Measurements from ENCODE around the gene COMMD2.

Gene COMMD2

DNA sequence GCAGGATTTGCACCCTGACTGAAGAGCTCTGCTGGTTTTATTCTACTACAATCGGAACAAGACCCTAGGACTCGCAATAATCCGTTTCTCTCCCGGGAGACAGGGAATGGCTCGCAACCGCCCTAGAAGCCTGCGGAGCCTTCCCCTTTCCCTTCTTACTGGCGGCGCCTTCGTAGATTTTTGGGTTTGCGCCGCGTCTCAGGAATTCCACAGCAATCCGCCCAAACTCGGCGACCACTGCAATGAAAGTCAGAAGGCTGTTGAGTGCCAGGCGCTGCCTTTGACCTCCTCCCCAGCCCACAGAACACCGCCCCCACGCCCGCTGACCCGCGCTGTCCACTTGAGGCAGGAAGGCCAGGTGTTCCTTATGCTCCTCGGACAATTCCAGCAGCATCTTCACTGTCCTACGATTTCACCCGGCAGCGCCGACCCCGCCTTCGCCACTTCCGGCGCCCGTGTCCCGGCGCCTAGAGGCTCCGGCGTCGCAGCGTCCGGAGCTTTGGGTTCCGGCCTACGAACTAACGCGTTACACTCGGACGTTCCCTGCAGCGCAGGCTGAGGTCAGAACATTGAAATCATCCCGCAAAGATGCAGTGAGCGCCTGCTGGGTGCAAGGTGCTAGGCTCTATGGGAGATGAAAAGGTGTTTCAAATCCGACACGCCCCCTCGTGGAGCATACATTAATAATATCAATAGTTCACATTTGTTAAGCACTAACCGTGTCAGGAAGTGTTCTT, at the start of gene COMMD2:
Gene COMMD2, minus strand, starts transcription at position 439 of the 737 bp plus-strand sequence. Its CDS starts 45 bp downstream, at position 394.
- peak; percentile 54 for DNase-seq

DNA sequence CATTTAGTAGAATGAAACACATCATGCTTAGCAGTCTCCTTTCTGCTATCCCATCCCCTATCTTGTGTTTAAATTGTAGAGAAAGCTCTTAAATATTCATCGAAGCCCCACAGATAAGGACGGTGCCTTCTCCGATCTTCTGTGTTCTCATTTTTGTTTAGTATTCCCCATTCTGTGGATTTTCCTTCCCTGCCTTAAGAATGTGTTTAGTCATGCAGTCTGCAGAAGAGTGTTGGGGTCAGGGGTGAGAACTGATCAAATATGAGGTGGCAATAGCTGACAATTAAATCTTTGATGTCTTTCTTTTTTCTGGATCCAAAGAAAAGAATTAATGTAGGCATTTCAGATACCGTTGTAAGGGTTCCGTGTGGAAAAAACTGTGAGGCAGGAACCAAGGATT, 49.4 kb upstream of the COMMD2 start:
- DNase-seq, result no peak

DNA sequence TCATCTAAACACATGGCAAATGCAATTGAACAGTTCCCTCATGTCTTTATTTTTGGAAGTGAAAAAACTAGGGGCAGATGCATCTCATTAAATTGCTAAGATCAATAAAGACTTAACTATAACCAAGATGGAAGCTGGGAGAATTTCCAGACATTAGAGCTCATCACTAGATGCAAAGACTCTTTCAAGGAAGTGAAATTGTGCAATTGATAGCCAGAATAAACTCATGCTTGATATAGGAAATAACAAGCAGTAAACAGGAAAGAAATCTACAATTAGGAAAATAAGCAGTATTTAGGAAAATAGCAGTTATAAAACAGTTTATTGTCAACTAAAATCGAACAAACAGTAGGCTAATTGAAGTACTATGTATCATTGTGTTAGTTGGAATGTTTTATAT, 48.9 kb upstream of the COMMD2 start:
- no peak for DNase-seq

DNA sequence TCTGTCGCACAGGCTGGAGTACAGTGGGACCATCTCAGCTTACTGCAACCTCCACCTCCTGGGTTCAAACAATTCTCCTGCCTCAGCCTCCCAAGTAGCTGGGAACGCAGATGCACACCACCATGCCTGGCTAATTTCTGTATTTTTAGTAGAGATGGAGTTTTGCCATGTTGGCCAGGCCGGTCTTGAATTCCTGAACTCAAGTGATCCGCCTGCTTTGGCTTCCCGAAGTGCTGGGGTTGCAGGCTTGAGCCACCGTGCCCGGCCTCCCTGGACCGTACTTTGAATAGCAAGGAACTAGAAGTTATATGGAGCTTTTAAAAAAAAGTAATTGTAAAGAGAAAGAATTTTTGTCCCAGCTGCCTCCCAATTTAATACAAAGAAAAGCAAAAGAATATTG, 48.4 kb upstream of the COMMD2 start:
- DNase-seq, result no peak

DNA sequence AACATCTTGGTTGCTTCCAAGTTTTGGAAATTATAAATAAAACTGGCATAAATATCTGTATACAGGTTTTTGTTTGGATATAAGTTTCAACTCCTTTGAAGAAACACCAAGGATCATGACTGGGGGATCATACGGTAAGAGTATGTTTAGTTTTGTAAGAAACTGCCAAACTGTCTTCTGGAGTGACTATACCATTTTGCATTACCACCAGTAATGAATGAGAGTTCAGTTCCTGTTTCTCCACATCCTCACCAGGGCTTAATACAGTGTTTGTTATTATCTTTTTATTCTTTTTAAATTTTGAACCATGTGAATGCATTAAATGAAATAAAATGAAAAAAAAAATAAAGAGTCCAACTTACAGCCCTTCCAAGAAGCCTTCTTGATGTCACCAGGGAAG, 43.7 kb upstream of the COMMD2 start:
- DNase-seq, result no peak

DNA sequence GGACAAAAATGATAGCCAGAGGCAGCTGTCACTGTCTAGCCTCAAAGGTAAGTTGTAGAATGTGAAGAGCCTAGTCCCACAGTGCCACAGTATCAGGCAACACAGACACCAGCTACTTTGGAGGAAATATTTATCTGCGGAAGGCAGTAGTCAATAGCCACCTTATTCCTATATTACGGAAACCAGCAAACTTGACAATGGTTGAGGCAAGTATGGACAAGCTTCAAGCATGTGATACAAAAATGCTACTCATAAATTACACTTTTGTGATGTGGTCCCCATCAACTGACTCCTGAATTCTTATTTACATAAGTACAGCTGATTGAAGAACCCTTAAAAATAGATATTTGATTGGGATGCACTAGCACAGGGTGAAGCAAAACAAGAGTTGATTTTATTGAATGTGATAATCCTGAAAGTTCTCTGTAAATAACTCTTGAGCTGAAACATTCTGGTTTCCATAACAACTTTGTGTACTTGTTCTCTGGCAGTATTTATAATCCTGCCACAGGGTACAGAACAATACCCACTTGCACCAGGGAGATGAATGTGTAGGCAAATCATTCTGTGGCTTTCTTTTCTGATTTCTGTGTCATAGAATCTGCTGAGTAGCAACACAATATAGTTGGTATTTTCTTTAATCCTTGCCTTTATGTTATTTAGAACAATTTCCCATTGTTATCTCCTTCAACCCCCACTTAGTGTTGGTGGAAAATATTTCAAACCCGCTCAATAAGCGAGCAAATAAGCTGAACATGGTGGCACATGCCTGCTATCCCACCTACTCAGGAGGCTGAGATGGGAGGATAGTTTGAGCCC, 40.4 kb upstream of the COMMD2 start, which contains the start of gene ANKUB1:
Gene ANKUB1, minus strand, starts transcription at position 103 of the 819 bp plus-strand sequence. CDS start 188 bp downstream, outside the sequence.
- DNase-seq, result no peak

DNA sequence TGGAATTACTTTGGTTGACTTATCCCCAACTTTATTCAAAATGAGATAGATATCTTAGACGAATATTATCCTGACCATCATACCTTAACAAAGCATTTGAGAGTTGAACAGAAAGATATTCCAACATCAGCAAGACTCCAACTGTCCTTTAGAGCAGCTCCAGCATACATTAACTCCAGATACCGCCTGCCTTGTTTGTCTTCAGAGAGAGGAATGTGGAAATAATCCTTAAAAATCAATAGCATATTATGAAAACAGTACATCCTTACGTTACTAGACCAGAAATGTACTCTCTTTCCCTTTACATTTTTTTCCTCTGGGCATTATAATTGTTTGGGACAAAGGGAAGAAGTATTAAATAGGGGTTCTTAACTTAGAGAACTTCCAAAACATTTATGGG, 38.4 kb upstream of the COMMD2 start:
- DNase-seq, result no peak

DNA sequence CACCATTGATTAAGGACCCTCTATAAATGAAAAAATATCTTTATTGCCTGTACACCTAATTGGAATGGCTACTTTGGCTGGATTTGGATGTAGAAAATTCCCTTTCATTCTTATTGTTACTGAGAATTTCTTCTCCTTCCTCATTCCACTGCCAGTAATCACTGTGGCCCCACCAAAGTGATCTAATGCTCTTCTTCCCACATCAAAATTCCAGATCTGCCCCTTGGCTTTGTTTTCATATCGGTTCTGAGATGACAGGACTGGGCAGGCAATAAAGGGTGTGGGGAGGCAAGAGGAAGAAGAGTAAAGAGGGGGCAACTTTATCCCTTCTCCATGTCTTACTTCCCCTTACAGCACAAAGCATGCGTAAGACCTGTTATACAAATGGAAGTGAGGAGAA, 38.0 kb upstream of the COMMD2 start:
- DNase-seq, result no peak

DNA sequence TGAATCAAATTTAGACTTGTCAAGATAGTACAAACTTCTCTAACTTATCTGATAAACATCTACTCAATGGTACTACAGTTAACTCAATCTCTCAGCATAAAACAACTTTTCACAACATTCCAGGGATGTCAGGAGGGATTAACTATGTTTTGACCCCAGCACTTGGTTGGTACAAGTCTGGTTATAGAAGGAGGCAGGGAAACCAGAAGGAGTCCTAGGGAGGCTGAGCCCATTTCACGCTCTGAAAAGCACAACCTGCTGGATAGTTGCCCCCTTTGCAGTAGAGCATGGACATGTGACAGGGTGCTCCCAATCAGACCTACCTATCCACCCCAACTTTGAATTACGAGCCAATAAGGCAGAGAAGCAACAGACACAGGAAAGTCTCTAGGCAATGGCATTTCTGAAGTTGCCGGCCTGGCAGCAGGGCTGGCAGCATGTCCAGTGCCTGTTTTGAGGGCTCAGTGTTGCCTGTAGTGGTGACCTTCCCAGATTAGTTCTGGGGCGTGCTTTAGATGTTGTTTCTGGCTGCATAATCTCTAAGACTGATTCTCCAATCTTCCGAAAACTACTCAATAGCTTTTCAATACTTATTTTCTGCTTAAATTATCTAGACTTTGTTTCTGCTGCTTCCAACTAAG, 31.9 kb upstream of the COMMD2 start:
- DNase-seq, result no peak

DNA sequence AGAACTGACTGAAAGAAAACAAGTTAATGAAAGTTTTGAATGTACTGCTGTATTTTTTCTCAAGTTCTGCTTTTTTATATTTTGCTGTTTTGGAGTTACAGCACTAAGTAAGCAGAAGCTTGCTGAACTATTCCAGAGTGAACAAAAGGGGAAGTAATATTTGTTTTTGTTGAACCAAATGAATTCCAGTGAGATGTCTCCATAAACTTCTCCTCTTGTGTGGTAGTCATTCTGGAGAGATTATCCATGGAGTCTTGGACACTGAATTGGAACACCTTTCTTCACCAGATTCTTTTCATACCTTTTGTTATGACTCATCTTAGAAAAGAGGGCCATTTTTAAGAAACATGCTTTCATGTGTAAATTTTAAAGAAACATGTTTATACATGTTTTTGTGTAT, 31.3 kb upstream of the COMMD2 start:
- DNase-seq, result no peak

DNA sequence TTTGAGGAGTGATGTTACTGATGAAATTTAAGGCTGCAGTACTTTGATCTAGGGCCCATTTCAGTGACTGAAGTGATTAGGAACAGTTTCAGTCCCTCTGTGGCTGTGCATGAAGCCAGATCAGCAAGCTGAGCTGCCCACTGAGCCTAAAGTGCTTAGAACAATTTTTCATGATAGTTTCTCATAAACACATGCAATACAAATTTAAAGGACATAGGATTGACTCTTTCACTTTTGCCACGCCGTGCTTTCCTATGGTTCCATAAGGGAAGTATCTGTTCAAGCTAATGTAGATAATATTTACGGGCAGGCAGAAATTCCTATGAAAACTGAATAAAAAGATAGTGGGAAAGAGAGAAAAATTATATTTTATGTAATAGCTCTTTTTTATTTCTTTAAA, 29.5 kb upstream of the COMMD2 start:
- DNase-seq, result no peak

DNA sequence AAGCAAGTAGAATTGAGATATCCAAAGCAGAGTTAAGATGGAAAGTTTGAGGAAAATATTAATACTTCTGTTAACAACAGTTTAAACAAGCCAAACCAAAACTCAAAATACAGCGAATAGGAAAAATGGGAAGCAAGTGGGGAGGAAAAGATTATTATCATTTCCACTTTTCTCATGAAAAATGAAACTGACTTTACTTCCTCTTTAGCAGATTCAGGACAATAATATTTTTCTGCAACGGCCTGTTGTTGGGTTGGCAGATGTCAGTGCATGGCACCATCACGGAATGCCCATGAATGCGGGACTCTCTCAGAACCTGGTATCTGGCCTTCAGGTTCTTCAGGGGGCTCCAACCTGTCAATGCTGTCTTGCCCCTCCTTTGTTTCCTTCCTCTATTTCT, 28.9 kb upstream of the COMMD2 start:
- no peak for DNase-seq

DNA sequence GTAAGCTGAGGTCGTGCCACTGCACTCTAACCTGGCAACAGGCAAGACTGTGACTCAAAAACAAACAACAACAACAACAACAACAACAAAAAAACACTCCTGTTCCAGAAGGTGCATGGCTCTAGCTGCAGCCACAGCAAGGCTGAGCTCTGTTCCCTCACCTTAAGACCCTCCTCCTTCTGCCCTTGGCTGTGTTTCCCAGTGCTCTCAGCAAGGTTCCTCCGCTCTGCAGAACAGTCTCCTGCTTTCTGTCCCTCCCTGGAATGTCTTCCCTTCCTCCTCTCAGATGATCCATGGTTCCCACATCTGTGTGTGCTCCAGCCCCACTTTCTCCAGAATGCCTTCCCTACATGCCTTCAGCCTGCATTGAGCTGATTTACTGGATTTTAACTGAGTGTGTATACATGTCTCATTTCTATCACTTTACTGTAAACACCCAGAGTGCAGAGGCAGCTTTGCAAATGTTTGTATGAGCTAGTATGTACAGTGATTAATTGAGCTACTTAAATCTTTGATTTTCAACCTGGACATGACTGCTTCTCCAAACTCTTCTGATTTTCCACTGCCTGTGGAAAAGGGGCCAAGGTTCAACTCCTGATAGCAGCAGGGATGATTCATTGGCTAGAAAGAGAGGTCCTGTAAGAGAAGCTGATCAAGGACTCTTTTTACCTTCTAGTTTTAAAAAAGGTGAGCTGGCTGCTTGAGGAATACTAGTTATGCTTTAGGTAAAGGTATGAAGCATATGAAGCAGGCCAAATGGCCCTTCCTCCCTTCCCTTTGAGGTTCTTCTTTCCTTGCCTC, 25.3 kb upstream of the COMMD2 start:
- DNase-seq, result no peak

DNA sequence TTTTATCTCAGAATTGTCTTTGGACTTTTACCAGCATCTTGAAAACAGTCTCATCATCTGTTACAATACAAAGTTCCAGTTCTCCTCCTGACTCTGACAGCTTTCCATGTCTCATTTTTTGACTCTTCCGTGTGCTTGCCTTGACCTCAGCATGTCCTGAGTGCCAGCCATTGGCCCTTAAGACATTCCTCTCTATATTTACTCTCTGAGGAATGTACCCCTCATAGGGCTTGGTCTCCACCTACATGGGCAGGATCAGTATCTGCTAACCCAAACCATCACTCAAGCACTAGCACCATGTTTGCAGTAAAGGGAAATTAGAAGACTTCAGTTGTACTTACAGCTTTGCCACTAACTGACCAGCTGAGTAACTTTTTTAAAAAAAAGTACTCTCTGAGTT, 23.9 kb upstream of the COMMD2 start:
- no peak for DNase-seq

DNA sequence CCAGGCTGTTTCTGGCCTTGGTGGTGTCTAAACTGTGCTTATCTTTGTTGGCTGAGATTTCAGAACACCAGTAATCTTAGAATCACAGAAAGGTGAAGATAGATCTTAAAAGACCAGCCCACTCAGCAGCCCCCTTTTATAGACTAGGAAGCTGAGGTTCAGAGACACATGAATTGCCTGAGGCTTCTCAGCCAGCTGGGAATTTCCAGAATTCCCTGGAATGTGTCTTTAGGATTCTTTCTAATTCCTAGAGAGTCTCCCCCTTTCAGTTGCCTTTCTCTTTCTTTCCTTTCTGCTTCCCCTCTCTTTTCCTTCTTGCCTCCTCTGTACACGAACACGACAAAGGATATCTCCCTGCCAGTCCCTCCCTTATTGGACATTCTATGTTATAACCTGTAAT, 20.6 kb upstream of the COMMD2 start:
- DNase-seq, result no peak

DNA sequence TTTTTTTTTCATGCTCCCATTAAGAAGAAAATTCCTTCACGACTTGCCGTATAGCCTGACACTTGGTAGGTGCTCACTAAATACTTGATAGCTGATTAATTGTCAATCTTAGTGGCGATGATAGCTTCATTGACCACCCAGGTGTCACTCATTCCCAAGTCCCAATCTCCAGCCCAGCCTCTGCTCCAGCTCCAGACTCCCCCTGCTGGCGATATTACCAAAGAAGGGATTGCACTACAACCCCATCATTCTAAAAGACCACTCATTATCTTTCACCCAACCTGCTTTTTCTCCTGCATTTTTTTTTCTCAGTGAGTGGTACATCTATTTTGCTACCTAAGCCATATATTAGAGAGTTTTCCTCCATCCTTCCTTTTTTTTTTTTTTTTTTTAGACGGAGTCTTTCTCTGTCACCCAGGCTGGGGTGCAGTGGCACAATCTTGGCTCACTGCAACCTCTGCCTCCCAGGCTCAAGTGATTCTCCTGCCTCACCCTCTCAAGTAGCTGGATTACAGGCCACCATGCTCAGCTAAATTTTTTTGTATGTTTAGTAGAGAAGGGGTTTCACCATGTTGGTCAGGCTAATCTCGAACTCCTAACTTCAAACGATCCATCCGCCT, 19.5 kb upstream of the COMMD2 start:
- peak; percentile 17 for DNase-seq

DNA sequence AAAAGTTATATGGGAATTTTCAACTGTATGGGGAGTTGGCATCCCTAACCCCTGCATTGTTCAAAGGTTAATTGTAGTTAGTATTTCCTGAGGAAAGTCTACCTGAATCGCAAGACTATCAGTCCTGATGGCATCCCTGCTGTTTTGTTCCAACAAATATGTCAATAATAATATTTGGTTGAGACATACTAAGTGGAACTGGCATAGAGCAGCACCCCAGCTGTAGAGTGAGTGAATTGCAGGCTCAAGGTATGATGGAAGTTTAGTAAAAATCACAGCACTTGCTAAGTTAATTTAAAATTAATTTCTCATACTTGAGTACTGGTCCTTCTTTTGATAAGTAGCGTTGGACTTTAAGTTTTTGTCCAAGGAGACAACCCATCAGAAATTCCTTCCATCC, 18.0 kb upstream of the COMMD2 start:
- no peak for DNase-seq

DNA sequence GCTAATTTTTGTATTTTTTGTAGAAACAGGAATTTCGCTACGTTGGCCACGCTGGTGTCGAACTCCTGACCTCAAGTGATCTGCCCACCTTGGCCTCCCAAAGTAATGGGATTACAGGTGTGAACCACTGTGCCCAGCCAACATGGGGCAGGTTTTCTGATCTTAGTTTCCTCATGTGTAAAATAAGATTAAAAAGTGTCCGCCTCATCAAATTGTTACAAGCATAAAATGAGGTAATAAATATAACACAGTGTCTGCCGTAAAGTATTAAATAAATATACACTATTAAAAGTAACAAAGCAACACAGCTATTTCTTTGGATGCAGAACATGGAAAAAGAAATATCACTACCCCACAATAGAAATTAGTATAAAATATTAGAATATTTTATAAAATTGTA, 16.4 kb upstream of the COMMD2 start:
- DNase-seq, result no peak

DNA sequence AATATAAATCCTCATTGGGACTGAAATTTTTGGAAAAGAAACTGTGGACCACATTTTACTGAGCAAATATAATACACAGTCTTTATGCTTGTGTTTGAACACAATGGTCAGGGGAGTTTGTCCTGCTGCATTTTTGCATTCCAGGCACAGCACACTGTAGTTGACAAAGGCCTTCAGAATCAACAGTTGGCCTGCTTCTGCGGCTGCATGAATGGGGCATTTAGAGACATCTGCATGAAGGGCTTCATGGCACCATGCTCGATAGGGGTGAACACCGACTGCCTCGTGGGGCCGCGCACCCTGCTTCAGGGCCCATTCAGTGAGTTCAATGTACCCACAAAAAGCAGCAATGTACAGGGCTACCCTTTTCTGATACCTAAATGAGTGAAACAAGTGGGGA, 15.4 kb upstream of the COMMD2 start:
- DNase-seq, result no peak

DNA sequence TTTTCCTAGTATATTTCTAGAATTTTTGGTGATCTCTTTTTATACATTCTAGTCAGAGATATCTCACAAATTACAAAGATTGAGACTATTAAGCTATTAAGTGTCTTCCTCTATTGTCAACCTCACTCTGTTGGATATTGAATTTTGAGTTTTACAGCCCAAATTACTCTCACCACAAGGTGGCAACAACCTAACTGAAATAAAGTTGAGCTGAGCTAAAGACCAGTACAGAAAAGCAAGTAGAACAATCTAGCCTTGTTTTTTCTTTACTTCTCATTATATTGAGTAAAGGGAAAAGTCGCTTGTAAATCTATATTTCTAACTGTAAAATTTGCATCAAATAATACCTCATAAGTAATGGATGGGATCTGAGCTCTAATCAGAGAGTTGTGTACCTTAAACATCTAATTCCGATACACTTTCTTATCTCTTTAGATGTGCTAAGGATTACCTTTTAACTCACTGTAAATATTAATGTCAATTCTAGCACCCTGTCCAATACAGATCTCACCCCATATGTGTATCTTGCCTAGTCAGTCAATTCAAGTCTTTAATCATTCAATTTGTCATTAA, 13.6 kb upstream of the COMMD2 start:
- DNase-seq, result no peak

DNA sequence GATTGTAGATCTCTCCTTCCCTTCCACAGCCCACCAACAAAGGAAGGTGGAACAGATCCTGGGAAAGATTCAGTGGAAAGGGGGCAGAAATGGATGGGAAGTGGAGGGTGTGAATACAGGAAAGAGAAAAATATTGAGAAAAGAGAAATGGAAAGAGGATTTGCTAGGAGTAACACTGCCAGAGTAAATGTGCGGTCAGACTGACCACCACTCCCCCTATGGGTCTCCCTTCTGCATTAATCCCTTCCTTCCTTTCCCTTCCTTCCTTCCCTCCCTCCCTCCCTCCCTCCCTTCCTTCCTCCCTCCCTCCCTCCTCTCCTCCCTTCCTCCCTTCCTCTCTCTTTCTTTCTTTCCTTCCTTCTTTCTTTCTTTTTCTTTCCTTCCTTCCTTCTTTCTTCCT, 12.0 kb upstream of the COMMD2 start:
- DNase-seq, result no peak

DNA sequence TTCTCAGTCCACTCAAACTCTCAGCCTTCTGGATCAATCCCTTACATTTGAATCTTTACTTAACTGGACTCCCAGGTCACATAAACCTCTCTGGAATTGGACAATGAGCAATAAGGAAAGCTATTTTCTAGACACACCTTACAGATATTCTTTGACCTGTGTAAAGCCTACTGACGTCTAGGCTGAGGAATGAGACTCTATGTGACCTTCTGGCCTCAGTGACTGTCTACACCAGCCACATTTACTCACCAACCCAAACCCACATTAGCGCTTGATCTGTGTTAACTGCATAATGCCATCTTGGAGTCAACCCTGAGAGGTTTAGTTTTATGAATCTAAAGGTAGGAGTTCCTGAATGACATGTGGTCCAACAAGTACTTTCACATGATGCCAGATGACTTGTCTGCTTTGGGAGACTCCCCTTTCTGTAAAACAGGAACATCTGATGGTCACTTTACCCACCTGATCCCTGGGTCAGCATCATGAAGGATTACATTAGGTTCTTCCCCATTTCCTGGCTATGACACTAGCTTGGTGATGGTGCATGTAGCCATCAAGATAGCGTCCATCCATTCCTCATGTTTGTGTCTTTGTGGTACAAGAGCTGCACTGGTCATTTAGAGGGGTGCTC, 11.4 kb upstream of the COMMD2 start:
- DNase-seq, result no peak

Measured in activated T-cell treated with anti-CD3 and anti-CD28 coated beads for 4 hours (primary cell).